ELF-1 (cell line): ENCODE data around the gene PGS1.

Experiments
- DNase-seq: peaks from one replicate; pipeline ENCODE4 v3.0.0-alpha.2; 2016; ENCODE audit warnings: low read depth, low spot score

The PGS1 gene

GRCh38 chr17:78426293-78426879, 47.9 kb downstream of the PGS1 start:
- no peak for DNase-seq

- no peak for DNase-seq
Observed at GRCh38 chr17:78427140-78427539, 48.7 kb downstream of the PGS1 start.

- no peak for DNase-seq
Observed at GRCh38 chr17:78428025-78428575, 49.7 kb downstream of the PGS1 start.

- no peak for DNase-seq
Observed at GRCh38 chr17:78428836-78429617, 50.6 kb downstream of the PGS1 start.

DNA sequence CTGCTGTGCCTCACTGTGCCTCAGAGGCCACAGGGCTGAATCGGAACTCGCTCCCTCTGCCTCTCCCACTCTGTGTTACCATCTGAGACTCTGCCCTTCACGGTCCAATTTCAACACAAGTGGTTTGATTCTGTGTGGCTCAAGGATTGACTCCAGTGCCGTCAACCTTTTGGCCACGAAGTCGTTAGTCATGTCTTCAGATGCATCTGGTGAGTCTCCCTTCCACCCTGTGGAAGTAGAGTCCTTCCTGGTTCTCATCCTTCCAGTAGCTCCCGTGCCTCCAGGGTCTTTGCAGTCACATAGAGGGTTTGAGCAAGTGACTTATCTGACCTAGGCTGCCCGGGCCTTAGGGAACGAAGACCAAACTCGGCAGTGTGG, 51.2 kb downstream of the PGS1 start:
- DNase-seq: no peak

- no peak for DNase-seq
Observed at GRCh38 chr17:78430892-78431691, 52.6 kb downstream of the PGS1 start.

DNA sequence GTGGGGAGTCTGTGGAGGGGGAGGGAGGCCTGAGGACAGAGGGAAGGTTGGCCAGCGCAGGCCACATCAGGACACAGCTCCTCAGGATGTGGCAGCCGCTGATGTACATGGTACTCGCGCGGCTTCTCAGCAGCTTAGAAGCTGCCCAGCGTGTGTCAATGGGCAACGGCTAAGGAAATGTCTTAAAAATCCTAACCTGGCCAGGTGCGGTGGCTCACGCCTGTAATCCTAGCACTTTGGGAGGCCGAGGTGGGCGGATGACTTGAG, 53.2 kb downstream of the PGS1 start:
- DNase-seq: no peak

DNA sequence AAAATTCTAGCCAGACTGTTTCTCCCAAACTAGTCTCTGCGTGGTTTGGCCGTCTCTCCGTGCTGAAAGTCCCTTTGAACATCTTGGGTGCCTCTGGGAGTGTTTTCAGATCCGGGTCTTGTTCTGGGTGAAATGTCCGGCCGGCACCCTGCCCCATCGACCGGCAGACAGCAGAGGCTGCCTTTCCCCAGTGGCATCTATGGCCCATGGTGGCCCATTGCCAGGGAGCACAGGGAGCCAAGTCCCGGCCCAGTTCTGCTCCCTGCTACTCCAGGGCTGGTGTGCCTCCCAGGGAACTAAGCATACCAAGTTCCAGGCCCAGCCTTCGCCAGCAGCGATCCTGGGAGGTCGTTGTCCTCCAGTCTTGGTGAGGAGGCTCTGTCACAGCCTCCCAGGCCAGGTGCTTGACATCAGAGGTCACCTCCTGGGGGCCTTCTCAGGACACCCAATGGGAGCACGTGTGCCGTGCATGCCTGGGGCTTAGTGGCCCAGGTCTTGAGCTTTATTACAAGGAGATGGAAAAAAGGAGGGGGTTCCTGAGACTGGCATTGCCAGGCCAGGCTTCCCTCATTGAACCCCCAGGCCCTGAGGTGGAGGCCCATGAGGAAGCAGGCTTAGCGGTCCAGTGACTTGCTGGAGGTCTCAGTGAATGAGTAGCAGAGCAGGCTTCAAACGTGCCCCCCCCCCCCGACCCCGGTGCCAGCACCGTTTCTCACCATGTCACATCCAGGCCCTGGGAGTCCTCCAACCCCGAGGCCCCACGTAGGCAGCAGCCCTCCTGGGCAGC, 54.0 kb downstream of the PGS1 start:
- no peak for DNase-seq

- no peak for DNase-seq
Observed at GRCh38 chr17:78433013-78433727, 54.7 kb downstream of the PGS1 start.

- DNase-seq: no peak
Observed at GRCh38 chr17:78433780-78434335, 55.4 kb downstream of the PGS1 start.

- DNase-seq: no peak
Observed at GRCh38 chr17:78434455-78435329, 56.2 kb downstream of the PGS1 start.

DNA sequence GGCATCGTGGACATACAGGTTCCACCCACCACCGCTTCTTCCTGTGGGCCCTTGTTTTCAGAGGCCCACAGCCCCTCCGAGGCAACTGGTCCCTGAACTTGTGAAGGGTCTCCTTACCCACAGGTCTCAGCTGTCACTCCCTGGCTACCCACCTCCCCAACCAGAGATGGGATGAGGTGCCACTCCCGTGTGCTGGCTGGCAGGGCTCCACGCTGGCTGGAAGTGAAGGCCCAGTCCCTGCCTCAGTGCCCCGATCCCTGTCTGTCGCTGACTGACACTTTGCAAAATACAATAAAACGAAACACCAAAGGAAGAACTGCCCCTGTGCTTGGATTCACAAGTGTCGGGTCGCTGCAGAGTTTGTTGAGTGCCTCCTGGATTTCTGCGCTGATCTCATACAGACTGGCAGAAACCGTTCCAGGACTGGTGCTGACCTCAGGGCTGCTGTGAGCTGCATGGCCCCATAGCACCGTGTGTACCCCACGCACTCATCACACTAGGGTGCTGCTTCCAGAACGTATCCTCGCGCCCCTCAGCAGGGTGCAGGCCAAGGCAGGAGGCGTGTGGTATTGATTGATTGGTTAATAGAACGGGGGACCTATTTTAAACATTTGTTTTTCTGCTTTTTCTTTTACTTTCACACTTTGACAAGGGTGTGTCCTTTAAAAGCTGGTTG, 57.0 kb downstream of the PGS1 start:
- DNase-seq: no peak

DNA sequence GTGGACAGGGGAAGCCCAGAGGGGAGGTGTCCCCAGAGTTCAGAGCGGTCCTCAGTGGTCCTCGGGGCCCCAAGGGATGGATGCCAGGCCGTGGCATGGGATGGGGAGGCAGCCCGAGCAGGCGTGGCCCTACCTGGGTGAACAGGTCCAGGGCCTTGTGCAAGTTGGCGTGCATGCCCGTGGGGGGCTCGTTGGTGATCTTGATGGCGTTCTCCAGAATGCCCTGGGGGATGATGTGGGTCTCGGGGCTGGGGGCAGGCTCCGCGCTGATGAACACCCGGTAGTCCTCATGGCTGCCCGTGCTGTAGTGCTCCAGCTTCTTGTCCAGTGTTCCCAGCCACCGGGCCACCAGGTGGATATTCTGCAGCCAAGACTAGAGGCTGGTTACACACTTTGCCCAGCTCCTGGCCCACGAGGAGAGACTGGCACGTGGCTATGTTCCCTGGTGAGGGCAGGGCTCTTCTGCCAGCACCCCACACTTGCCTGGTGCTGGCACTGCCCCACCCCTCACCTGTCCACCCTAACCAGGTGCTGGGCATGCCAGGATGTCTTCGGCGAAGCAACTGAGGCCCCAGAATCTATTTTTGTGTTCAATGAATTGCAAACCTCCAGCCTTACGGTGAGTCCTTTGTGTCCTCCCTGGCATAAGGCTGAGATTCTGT, 59.2 kb downstream of the PGS1 start:
- DNase-seq: no peak

GRCh38 chr17:78438271-78438691, 59.8 kb downstream of the PGS1 start:
- DNase-seq: no peak

- DNase-seq: no peak
Observed at GRCh38 chr17:78438694-78439325, 60.4 kb downstream of the PGS1 start.

DNA sequence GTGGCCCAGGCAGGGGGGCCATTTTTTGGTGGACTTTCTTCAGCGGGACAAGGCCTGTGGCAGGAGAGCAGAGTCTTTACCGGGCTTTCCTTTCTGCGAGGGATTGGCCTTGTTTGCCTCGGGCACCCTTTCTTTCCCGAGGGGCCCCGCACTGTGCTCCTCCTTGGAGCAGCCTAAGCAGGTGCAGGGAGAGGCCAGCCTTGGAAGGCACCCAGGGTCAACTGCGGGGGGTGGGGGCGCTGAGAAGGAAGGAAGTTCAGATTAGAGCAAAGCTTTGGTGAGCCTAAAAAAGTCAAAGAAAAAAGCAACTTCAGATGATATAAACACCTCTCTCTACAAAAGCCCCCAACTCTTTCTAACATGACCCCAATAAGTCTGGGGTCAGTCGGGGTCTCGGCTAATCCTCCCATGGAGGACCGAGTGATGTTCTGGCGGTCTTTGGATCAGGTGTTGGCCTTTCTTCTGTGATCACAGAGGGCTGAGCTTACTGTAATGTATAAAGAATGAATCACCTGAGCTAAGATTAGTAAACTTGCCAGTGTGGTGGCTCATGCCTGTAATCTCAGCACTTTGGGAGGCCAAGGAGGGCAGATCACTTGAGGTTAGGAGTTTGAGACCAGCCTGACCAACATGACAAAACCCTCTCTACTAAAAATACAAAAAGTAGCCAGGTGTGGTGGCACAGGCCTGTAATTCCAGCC, 63.0 kb downstream of the PGS1 start:
- no peak for DNase-seq

GRCh38 chr17:78442648-78443218, 64.3 kb downstream of the PGS1 start:
- no peak for DNase-seq
